Thyroid gland (tissue), 4 donors: ENCODE measurements around the gene CRISPLD2. TPM values are rescaled to one million over a fixed set of nuclear protein-coding genes. Genes with fewer than 3 reads are reported as not detected.

Experiments used
- DNase-seq, 2 donors: peaks; one replicate each; pipeline ENCODE4 v3.0.0-alpha.2; 2019
- H3K27ac ChIP-seq, 3 donors: fragments of 200-600 bp; sonication (generic); 1 replicate in 2 of 3; 2 replicates in 1 of 3; pipeline ENCODE4 v1.5.1; 2016 to 2019; ENCODE audit warnings: mild to moderate bottlenecking in 1 of 3, moderate library complexity in 1 of 3
- H3K27me3 ChIP-seq: fragments of 200-600 bp; sonication (generic); one replicate; pipeline ENCODE4 v1.5.1; 2019
- H3K36me3 ChIP-seq, 2 donors: fragments of 200-600 bp; sonication (generic); one replicate each; pipeline ENCODE4 v1.5.1; 2016 to 2019
- H3K4me1 ChIP-seq, 2 donors: fragments of 200-600 bp; sonication (generic); one replicate each; pipeline ENCODE4 v1.5.1; 2017 to 2019
- H3K4me3 ChIP-seq, 3 donors: fragments of 200-600 bp; sonication (generic); replicated peaks in 1 of 3; 1 replicate in 2 of 3; 2 replicates in 1 of 3; pipeline ENCODE4 v1.5.1; 2016; ENCODE audit warnings: mild to moderate bottlenecking in 1 of 3
- H3K9me3 ChIP-seq: fragments of 200-600 bp; sonication (generic); one replicate; pipeline ENCODE4 v1.5.1; 2017
- CTCF ChIP-seq, 6 experiments: fragments of 200-600 bp in 3 of 6; fragments of 450-650 bp in 3 of 6; sonication (generic) in 3 of 6; IDR thresholded peaks; one replicate each; pipeline ENCODE4 v1.5.1; 2016 to 2019; ENCODE audit warnings: antibody characterized with exemption in 6 of 6, mild to moderate bottlenecking in 2 of 6, inconsistent platforms in 1 of 6, moderate library complexity in 1 of 6
- POLR2A ChIP-seq, 2 donors: fragments of 450-650 bp; IDR thresholded peaks; one replicate each; pipeline ENCODE4 v1.6.1; 2017; ENCODE audit warnings: antibody characterized with exemption in 2 of 2, mild to moderate bottlenecking in 2 of 2, moderate library complexity in 1 of 2
- WGBS, 2 donors: methylation state at CpG; one replicate each; pipeline ENCODE4 v1.1.5; 2017; 5-methylcytosine and 5-hydroxymethylcytosine counted together
- intact Hi-C: fragments of 100-400 bp; cut with DNase I; formaldehyde crosslinking; loops from one replicate; pipeline ENCODE4 v1.15.1; 2023
- total RNA-seq, 4 donors: library from RNA; depleted of rRNA; stranded (reverse); fragments of >200 nt; gene quantifications; one replicate each; pipeline ENCODE4 v1.2.3, GENCODE V29; 2016

The CRISPLD2 gene
- total RNA-seq, 4 donors from 2014 or later = 48.0 to 261 (median 108) TPM

GRCh38 chr16:84941921-84942320, 122.1 kb downstream of the CRISPLD2 start:
- no peak for TF ChIP-seq POLR2A (IDR thresholded peaks at IDR 0.05)
- TF ChIP-seq CTCF (IDR thresholded peaks at IDR 0.05) = no peak

GRCh38 chr16:84942786-84943185, 123.0 kb downstream of the CRISPLD2 start:
- Histone ChIP-seq H3K27ac (no peak overlapping the region), H3K9me3 (no peaks in the 10 kb centered on the region), H3K4me1 (no peaks in the 10 kb centered on the region), H3K36me3 (no peaks in the 10 kb centered on the region), H3K4me3 (no peak overlapping the region), H3K27me3 (no peaks in the 10 kb centered on the region)
- no peak for TF ChIP-seq CTCF (IDR thresholded peaks at IDR 0.05)
- no peak for TF ChIP-seq POLR2A (IDR thresholded peaks at IDR 0.05)
- intact Hi-C loops = no loop called here
- no peak for DNase-seq
- WGBS, 2 donors = 92 to 97% methylated on average over 4 of the region's 4 CpGs

More at GRCh38 chr16:84941921-84942320, 122.1 kb downstream of the CRISPLD2 start:
- DNase-seq = no peak
- no peak overlapping the region for H3K4me3 ChIP-seq
- no peaks in the 10 kb centered on the region for H3K4me1 ChIP-seq
- intact Hi-C loops = no loop called here
- WGBS, 2 donors = 95 to 97% methylated on average over 10 of the region's 10 CpGs
- no peaks in the 10 kb centered on the region for H3K36me3 ChIP-seq
- no peaks in the 10 kb centered on the region for H3K27me3 ChIP-seq
- no peak overlapping the region for H3K27ac ChIP-seq
- H3K9me3 ChIP-seq = no peaks in the 10 kb centered on the region

GRCh38 chr16:84943620-84944019, 123.8 kb downstream of the CRISPLD2 start:
- H3K36me3 ChIP-seq = no peaks in the 10 kb centered on the region
- no peak for DNase-seq
- no peaks in the 10 kb centered on the region for H3K4me1 ChIP-seq
- intact Hi-C loops = no loop called here
- no peaks in the 10 kb centered on the region for H3K9me3 ChIP-seq
- H3K27me3 ChIP-seq = no peaks in the 10 kb centered on the region
- no peak overlapping the region for H3K27ac ChIP-seq
- 76 to 80% methylated on average over 4 of the region's 4 CpGs for WGBS, 2 donors
- TF ChIP-seq POLR2A (IDR thresholded peaks at IDR 0.05) = no peak
- TF ChIP-seq CTCF (IDR thresholded peaks at IDR 0.05) = no peak
- no peak overlapping the region for H3K4me3 ChIP-seq

- Histone ChIP-seq H3K27ac (no peak overlapping the region), H3K27me3 (no peaks in the 10 kb centered on the region), H3K4me3 (no peak overlapping the region), H3K9me3 (no peaks in the 10 kb centered on the region), H3K36me3 (no peaks in the 10 kb centered on the region), H3K4me1 (no peaks in the 10 kb centered on the region)
- no peak for DNase-seq
- TF ChIP-seq POLR2A (IDR thresholded peaks at IDR 0.05) (no peak), CTCF (IDR thresholded peaks at IDR 0.05) (no peak)
- WGBS, 2 donors = 59 to 66% methylated on average over 9 of the region's 9 CpGs
- intact Hi-C loops = no loop called here
These were observed 127.2 kb downstream of the CRISPLD2 start for GRCh38 chr16:84947022-84947421.

- no peaks in the 10 kb centered on the region for H3K9me3 ChIP-seq
- no peak for TF ChIP-seq POLR2A (IDR thresholded peaks at IDR 0.05)
- no peak for TF ChIP-seq CTCF (IDR thresholded peaks at IDR 0.05)
- WGBS, 2 donors = 77 to 85% methylated on average over 18 of the region's 27 CpGs
- no peaks in the 10 kb centered on the region for H3K36me3 ChIP-seq
- peaks cover 0 to 7% of the 10 kb centered on the region in 2 donors for H3K4me1 ChIP-seq
- no peak overlapping the region for H3K27ac ChIP-seq
- intact Hi-C loops = no loop called here
- H3K4me3 ChIP-seq = no peak overlapping the region
- H3K27me3 ChIP-seq = no peaks in the 10 kb centered on the region
- DNase-seq = no peak
These were observed 128.4 kb downstream of the CRISPLD2 start for GRCh38 chr16:84947996-84948850.
